HG03575 (cell line): ENCODE results near the gene NFYC.

Source experiments
- ATAC-seq: cut with Tn5 transposase; IDR thresholded peaks from one replicate; pipeline ENCODE4 v1.9.1; 2021; ENCODE audit not compliant: unreplicated experiment, insufficient number of reproducible peaks, low FRiP score; ENCODE audit errors: extremely low read depth

The NFYC gene

GRCh38 chr1:40802742-40803113, 111.2 kb downstream of the NFYC start:
- ATAC-seq = no peak

GRCh38 chr1:40803447-40803846, 111.9 kb downstream of the NFYC start:
- ATAC-seq = no peak

GRCh38 chr1:40803902-40804301, 112.4 kb downstream of the NFYC start:
- no peak for ATAC-seq

- ATAC-seq = no peak
Observed at GRCh38 chr1:40806240-40806639, 114.7 kb downstream of the NFYC start.

GRCh38 chr1:40806731-40807695, 115.5 kb downstream of the NFYC start:
- no peak for ATAC-seq

- ATAC-seq = no peak
Observed at GRCh38 chr1:40808002-40808401, 116.5 kb downstream of the NFYC start.

GRCh38 chr1:40808444-40808843, 116.9 kb downstream of the NFYC start:
- no peak for ATAC-seq

- ATAC-seq = no peak
Observed at GRCh38 chr1:40808909-40809308, 117.4 kb downstream of the NFYC start.

GRCh38 chr1:40810927-40811326, 119.4 kb downstream of the NFYC start:
- ATAC-seq = no peak

- no peak for ATAC-seq
Observed at GRCh38 chr1:40815420-40815819, 123.9 kb downstream of the NFYC start.

GRCh38 chr1:40817791-40818263, 126.3 kb downstream of the NFYC start:
- no peak for ATAC-seq

GRCh38 chr1:40818264-40818961, 126.9 kb downstream of the NFYC start:
- ATAC-seq = peak; percentile 72

GRCh38 chr1:40819101-40819500, 127.6 kb downstream of the NFYC start:
- ATAC-seq = no peak

GRCh38 chr1:40820251-40820797, 128.8 kb downstream of the NFYC start:
- ATAC-seq = no peak
